NCI-H524 treated with DMSO at 0.1 percent for 48 hours (cell line): ENCODE measurements around the gene MAGI2.

Experiments used
- DNase-seq: peaks from one replicate; lab custom pipeline; 2025; lab: John Stamatoyannopoulos, UW

Gene MAGI2

DNA sequence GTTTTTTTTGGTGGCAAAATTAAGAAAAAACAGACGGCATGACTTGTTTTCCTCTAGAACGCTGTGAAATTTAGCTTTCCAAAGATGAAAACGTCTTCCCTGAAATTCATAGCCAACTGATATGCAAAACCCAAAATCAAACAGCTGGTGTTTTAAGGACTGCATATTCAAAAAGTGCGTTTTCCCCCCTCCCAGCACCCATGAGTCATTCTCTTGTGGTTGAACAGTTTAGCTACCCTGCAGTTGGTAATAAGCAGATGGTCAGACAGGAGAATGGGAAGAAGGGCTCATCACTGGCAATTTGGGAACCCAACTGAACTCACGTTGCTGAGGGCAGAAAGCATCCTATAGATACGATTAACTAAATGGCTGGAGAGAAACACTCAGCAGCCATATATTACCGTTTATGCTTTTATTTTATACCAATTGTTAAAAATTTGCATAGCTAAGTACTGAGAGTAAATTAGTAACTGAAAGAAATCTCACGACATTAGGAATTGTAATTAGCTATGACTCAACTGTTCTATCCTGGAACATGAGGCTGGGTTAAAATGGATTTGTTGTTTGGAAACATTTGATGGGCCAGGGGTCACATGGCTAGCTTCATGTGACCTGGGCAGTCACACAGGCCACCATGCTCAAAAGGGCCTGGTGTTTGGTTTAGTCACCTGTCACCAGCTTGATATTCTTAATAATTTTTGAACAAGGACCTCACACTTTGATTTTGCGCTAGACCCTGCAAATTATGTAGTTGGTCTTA is 1311.8 kb downstream of the MAGI2 start:
- peak; percentile 93 for DNase-seq

GRCh38 chr7:78140109-78140508 is 1313.4 kb downstream of the MAGI2 start:
- no peak for DNase-seq

DNA sequence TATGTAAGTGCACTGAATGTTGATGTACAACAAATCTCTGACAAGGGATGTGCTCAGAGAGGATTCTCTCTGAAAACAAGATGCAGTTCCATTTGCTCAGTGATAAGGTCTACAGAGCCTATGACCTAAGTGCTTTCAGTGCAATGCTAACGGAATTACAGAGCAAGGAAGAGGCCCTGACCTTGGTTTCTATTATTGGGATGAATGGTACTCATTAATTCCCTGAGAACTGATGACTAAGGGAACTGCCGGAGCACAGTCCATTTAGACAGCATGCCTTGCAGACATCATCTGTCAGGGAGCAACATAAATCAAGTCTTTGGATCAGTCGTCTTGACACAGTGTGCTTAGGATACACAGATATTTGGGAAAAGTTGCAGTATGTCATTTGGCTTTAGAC is 1314.1 kb downstream of the MAGI2 start:
- no peak for DNase-seq

- DNase-seq = no peak
Observed at GRCh38 chr7:78134774-78135173, 1318.7 kb downstream of the MAGI2 start.

- peak; percentile 10 for DNase-seq
Observed at GRCh38 chr7:78134256-78134655, 1319.2 kb downstream of the MAGI2 start.

- DNase-seq = peak; percentile 93
Observed at GRCh38 chr7:78130446-78131215, 1322.8 kb downstream of the MAGI2 start.

DNA sequence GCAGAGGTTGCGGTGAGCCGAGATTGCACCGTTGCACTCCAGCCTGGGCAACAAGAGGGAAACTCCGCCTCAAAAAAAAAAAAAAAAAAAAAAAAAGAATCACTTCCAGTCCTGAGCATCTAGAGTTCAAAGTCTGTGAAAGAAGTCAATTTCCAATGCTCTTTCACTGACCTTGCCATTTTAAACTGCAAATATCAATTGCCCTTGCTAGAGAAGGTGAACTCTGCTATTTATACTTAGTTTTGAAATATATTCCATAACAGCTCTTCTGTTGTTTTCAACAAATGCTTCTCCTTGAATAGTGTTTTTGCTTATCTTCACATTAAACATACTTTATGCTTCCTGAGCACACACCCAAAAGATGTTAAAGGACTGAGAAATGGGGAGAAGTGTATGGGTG is 1323.6 kb downstream of the MAGI2 start:
- no peak for DNase-seq

DNA sequence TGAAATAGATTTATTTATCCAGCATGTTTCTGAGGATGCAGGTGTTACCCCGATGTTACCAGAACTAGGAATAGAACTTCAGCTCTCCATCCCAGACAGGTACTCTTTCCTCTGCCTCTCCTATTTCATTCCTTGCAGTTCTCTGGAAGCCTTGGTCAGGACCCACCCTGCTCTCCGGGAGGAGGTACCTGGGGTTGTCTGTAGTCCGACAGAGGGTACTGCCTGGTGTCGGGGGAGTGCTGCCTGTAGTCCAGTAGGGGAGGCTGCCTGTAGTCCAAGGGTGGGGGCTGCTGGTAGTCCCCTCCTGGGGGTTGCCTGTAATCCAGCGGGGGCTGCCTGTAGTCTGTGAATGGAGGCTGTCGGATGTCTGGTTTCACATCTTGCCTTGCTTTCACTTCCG is 1326.5 kb downstream of the MAGI2 start:
- DNase-seq = no peak

DNA sequence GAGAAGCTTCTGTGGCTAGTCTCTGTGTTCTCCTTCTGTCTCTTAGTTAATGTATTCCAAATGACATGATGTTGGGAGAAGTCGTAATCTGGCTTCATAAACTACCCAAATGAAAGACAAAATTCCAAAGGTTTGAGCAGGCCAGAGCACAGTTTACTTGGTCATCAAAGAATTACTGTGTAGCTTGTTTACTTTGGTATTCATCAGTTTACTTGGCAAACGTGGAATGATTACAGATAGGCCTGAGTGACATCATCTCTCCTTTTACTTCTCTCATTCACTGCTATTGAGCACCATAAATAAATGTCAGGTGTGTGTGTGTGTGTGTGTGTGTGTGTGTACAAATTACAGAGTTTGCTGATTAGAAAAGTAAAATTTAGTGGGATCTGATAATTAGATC is 1327.6 kb downstream of the MAGI2 start:
- DNase-seq = no peak

DNA sequence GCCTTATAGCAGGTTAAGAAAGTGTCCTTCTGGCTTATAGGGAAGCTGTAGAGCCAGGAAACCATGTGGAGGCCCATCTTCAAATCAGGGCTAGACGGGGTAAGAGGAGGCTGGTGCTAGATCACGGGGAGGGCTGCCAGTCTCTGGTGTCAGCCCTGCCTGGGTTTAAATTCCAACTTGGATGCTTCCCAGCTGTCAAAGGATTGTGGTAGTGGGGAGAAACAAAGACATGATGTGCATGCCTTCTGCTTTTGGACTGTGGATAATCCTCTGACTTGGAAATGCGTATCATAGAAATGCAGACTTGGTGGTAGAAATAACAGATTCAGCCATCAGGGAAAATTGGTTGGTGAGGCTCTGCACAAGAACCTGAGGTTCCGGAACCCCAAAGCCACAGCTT is 1329.3 kb downstream of the MAGI2 start:
- DNase-seq = no peak

DNA sequence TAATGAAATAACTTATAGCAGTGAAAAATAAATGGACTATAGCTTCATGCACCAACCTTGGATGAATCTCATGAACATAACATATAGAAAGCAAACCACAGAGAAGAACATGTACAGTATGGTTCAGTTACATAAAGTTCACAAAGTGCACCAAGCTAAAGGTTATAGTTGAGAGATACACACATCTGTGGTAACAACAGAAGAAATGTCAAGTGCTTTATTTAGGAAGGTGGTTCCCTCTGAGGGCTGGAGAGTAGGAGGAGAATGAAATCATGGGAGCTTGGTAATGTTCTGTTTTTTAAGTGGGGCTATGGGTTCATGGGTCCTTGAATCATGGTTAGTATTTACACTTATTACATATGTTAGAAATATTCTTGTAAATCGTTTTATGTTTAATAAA is 1331.6 kb downstream of the MAGI2 start:
- no peak for DNase-seq

GRCh38 chr7:78118470-78118869 is 1335.0 kb downstream of the MAGI2 start:
- DNase-seq = no peak

DNA sequence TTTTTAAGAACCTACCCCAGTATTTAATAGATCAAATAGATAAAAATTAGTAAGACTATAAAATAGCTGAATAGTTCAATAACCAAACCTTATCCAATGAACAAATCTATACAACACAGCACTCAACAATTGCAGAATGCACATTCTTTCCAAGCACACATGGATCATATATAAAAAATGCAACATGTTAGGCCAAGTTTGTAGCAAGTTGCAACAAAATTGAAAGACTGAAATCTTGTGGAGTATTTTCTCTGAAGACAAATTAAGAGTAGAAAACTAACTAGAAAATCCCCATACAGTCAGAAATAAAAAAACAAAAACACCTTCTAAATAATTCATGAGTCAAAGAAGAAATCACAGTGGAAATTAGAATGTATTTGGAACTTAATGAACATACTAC is 1337.6 kb downstream of the MAGI2 start:
- no peak for DNase-seq

- no peak for DNase-seq
Observed at GRCh38 chr7:78114993-78115392, 1338.5 kb downstream of the MAGI2 start.

- DNase-seq = no peak
Observed at GRCh38 chr7:78112488-78112887, 1341.0 kb downstream of the MAGI2 start.

GRCh38 chr7:78111386-78111785 is 1342.1 kb downstream of the MAGI2 start:
- DNase-seq = no peak

DNA sequence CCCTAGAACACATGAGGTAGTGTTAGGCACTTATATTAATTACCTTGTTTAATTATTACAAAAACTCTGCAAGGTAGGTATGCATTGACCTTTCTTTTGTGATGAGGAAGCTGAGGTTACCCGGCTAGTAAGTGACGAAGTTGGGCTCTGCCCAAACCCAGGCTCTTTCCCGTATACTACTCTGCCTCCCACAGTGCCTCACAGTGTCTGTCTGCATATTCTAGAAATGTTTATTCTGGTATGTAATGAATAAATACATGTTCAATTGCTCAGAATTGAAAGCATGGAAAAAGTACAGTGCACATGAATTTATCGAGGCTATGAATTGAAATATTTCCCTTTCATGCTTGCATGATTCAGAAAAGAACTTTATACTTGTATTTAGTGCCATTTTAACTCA is 1350.0 kb downstream of the MAGI2 start:
- no peak for DNase-seq

- no peak for DNase-seq
Observed at GRCh38 chr7:78101076-78101475, 1352.4 kb downstream of the MAGI2 start.

DNA sequence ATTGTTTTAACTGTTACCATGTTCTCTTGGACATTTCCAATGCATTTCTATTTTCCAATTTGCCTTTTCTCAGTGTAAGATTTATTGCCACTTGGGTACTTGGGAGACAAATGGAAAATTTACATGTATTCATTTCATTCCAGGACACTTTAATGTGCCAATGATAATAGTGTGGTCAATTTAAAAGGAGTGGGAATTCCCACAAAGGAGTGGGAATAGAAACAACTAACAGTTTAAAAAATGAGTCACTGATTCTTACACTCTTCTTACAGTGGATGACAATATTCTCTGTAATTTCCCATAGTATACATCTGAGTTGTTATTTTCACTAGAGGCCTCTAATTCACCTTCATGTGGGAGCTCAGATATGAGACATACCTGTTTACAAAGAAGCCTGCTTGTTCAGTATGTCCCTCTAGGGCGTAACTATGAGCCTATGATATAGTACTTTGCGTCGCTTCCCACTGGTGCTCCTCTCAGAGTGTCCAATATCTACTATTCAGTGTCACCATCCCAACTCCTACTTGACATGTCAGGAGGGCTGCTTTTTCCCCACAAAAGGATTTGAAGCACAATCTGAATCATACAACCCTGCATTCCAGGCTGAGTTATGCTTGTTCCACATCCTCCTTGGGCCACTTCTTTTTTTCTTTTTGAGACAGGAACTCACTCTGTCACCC is 1353.6 kb downstream of the MAGI2 start:
- no peak for DNase-seq

DNA sequence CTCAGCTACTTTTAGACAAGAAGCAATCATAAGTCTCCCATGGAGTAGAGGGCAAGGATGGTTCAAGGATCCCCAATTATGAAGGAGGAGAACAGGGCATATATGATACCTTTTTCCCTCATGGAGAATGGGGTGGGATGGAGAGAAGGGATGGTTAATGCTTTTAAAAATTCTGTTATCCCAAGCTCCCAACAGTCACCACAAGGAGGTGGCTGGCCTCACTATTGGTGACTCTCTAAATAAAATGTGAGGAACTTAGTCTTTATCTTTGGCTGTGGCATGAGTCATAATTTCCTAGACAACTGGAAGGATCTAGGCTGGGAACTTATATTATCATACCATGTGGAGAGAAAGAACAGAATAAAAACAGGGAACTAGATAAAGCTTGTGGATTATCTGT is 1357.9 kb downstream of the MAGI2 start:
- no peak for DNase-seq

GRCh38 chr7:78092331-78092730 is 1361.1 kb downstream of the MAGI2 start:
- no peak for DNase-seq

GRCh38 chr7:78090616-78091015 is 1362.9 kb downstream of the MAGI2 start:
- no peak for DNase-seq
